GM18520 (cell line): ENCODE results near the gene POU2F1.
A peak's percentile ranks its signal among the peaks of the same experiment; 100 is the strongest.

Experiments used
- ATAC-seq: cut with Tn5 transposase; IDR thresholded peaks from one replicate; pipeline ENCODE4 v1.9.1; 2021; ENCODE audit not compliant: unreplicated experiment

POU2F1 gene

DNA sequence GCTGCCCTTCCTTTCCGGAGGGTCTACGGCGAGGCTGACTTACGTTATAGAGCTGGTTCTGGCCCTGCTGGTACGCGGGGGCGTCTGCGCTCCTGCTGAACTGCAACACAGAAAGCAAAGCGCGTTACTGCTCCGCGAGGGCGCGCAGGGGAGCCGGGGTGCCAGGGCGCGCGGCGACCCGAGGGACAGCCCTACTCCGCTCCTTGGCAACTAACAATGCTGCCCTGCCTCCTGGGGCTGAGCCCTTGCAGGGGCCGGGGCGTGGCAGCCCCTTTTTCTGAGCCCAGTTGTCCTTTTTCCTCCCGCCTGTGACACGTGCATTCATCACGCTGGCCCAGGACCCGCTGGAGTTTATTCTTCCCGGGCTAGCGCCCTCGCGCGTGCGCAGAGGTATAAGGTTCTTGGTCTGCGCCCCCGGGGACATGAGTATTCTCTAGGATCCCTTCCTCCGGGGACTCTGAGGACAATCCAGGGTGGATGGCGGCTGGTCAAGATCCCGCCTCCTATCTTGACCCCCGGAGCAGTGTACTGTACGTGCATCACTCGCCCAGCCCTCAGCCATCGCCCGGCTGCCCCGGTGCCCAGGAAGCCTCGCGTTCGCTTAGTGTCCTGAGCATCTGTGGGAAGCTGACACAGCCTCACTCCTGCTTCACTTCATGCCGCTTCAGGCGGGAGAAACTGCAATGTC lies 218.8 kb downstream of the POU2F1 start:
- no peak for ATAC-seq

DNA sequence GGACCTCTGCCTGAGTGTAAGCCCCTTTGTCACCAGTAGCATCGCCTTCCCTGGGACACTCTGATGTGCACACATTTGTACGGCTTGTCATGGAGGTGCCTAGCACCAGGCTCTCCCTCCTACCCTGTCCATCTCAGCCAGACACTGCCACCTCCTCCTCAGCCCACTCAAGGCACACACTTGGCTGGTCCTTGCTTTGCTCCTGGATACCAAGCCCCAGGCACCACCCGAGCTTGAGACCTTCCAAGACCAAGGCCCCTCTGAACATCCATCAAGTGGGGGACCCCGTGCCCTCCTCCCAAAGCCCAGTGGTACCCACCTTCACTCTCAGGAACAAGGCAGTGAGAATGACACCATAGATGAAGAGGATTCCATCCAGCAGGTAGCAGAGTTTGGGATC lies 219.7 kb downstream of the POU2F1 start:
- ATAC-seq = no peak

DNA sequence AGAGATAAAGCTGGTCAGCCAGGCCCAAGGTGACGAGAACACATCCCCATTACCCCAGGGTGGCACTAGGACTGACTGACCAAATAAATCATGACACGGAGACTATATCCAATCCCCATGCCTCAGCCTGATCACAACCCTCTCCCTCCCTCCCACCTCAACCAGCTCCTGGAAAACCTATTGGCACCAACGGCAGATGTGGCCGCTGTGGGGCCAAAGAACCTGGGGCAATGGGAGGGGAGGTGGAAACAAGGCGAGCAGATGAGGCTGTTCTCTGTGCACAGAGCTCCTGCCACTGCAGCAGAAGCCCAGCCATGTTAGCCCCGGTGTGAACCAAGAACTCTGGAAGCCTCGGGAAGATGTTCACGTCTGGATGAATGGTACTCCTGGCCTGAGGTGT lies 220.1 kb downstream of the POU2F1 start:
- no peak for ATAC-seq

DNA sequence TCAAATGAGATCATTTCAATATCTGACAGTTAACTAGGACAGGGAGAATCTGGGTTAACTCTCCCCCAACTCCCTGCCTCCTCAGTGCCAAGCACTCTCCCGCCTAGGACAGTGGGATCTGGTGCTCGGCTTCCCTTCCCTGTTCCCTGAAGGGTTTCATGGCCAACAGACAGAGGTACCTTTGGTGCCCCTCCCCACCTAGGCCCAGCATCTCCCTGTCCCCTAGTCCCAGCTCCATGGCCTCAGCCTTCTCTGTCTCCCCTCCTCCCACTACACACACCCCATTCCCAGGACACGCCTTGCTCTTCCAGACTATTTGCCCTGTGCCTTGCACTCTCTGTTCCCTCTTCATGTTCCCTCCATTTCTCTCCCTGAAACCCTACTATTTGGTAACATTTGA lies 220.5 kb downstream of the POU2F1 start:
- no peak for ATAC-seq

DNA sequence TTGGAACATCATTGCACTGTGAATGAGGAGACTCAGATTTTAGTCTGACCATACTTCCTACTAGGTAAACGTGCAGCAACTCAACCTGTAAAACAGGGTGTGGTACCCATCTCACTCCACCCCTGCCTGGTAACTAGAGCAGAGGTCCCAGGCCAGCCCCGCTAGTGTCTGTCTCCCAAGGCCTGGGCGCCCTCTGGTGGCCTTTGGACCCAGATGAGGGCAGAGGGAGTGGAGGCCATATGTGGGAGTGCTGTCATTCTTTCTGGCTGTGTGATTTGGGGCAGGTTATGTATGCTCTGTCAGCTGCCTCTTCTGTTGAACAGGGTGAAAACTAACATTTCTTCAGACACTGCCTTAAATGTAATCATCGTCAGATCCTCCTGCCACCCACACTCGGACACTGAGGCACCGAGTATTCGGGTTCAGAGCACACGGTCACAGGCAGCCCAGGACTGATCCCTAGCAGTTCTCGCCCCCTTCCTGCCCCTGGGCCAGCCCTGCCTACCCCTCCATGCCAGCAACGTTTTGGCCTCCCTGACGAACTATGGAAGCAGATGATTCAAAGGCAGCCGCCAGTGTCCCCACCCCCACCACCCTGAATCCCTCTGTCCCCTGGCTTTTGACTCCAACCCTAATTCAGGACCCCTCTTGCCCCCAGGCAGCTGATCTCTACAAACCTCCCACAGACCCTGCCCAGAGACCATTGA lies 221.6 kb downstream of the POU2F1 start:
- ATAC-seq = peak; percentile 76

DNA sequence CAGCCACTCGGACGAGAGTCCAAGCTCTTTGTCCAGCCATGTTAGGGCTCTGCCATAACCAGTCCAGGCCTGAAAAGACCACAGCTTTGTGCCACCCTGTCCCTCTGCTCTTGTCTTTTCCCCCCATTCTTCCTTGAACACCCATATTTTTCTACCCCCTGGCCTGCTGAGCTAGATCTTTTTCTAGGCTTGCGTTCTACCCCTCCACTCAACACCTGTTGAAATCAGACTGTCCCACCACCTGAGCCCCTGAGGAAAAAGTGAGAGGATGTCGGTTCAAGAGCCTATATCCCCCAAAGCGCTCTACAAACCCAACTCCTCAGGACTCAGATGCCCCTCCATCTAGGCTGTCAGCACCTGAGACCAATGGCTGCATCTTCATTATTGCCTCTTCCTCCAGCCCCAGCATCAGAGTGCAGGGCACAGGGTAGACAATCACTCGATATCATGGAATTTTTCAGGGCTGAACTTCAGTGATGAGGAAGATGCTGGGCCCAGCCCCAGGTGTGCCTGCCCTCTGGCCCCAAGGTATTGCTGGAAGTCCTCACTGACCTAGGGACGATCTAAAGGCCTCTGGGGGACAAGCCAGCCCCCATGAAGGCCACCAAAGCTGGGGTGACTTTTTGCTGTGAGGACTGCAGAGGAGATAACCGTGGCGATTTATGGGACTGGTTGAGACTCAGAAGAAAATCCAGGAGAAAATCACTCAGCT lies 222.3 kb downstream of the POU2F1 start:
- no peak for ATAC-seq

DNA sequence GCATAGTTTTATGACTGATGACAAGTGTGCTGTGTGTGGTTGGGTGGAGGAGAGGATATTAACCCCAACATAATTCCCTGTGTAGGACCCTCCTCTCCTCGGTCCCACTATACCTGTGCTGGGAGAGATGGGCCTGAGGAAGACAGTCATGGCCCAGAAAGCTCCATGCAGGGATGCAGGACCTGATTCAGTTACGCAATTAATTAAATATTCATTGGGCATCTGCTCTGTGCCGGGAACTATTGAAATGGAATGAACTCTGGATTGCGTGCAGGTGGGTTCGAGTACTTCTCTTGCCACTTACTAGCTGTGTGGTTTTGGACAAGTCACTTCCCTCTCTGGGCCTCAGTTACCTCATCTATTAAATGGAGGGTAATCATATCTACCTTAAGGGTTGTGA lies 223.1 kb downstream of the POU2F1 start:
- ATAC-seq = no peak

DNA sequence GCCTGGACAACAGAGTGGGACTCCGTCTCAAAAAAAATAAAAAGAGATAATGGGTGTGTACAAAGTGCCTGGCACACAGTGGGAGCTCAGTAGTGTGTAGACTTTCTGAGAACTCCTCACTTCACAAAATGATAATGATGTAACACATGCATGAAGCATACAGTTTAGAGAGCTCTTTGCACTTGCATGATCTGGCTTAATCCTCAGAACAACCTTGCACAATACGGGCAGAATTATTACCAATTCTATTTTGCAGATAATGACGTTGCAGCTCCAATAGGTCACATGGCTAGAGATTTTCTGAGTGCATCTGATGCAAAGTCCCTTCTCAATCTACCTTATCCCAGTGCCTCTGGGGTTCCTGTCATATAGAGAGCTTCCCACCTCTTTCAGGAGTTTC lies 226.3 kb downstream of the POU2F1 start:
- ATAC-seq = no peak

DNA sequence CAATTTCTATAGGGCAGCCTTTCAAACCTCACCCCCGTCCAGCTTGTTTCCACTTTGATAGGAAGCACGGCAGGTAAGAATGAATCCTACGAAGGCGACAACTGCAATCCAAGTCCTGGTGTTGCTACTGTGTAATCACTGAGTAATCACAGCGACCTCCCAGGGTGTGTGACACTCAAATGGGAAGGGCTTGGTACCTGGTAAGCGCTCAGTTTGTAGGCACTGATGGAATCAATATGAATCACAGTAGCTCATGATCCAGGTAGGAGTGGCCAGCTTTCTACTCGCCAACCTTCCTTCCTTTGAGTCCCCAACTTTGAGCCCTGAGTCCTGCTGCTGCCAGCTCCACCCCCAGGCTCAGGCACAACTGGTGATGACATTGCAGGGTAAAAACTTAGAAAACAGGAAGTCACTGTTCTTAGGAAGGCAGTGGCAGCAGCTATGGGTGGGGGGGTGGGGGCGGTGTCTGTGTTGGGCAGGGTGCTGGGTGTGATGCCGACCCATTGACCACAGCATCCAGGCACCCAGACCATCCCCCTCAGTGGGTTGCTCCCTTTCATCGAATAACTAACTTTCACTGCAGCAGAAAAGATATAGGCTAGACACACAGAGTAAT lies 226.9 kb downstream of the POU2F1 start:
- ATAC-seq = no peak

DNA sequence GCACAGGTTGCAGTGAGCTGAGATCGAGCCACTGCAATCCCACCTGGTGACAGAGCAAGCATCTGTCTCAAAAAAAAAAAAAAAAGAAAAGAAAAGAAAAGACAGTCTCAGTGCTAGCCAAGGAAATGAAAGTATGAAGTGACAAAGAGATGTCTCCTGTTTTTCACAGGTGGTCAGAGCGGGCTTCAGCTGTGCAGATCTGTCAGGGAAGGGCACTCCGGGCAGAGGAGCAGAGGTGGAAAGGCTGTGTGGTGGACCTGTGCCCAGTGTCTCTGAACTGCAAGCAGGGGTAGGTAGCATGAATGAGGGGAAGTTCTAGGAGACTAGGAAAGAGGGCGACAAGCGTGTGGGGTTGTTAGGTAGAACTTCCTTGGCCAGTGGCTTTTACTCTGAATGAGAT lies 230.2 kb downstream of the POU2F1 start:
- no peak for ATAC-seq

DNA sequence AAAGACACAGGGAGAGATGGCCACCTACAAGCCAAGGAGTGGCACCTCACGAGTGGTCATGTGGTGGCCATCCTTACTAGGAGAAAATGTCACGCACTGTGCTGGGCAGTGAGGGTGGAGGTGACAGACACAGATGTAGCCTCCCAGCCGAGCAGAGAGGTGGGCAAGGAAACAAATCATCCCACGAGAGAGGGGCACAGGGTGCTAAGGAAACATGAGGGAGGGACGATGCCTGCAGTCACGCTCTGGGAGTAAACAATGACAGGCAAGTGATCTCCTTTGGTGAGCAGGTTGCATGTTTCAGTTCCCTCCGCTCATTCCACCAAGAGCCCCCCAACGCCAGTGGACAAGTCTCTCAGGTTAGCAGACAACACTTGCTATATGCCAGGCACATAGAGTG lies 231.8 kb downstream of the POU2F1 start:
- no peak for ATAC-seq

DNA sequence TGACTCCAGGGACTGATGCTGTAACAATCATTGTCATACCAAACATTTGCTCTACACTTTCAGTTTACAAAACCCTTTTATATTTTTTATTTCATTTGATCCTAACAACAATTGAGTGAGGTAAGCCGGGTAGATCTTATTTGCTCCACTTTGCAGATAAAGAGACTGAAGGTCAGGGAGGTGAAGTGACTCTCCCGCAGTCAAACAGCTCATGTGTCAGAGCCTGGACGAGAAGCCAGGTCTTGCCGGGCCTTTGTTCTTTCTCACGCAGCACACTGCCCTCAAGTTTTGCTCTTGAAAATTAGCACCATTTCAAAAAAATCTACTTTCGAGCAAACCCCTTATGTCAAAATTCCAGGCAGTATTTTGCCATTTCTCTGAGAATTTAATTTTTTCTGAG lies 232.4 kb downstream of the POU2F1 start:
- ATAC-seq = no peak

DNA sequence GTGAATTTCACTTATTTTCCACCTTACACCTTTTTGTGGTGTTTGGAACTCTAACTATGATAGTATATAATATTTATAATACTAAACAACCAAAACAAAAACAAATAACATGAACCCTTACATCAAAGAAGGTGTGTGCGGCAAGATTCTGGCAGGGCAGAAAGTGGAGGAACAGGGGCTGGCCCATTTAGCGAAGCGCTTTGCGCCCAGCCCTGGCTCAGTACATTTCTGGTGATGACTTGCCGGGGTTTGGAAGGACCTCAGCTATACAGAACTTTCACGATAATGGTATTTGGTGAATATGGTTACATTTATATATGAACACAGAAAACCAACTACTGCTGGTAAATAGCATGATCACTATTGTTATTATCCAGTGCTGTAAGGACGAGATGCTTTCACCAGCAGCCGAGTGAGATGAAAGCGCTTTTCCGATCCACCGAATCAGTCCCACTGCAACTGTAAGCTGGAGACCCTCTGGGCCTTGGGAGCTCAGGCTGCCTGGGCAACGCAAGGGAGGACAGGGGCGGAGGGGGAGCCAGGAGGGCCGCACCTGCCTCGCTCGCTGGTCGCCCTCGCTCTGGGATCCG lies 233.7 kb downstream of the POU2F1 start:
- no peak for ATAC-seq

DNA sequence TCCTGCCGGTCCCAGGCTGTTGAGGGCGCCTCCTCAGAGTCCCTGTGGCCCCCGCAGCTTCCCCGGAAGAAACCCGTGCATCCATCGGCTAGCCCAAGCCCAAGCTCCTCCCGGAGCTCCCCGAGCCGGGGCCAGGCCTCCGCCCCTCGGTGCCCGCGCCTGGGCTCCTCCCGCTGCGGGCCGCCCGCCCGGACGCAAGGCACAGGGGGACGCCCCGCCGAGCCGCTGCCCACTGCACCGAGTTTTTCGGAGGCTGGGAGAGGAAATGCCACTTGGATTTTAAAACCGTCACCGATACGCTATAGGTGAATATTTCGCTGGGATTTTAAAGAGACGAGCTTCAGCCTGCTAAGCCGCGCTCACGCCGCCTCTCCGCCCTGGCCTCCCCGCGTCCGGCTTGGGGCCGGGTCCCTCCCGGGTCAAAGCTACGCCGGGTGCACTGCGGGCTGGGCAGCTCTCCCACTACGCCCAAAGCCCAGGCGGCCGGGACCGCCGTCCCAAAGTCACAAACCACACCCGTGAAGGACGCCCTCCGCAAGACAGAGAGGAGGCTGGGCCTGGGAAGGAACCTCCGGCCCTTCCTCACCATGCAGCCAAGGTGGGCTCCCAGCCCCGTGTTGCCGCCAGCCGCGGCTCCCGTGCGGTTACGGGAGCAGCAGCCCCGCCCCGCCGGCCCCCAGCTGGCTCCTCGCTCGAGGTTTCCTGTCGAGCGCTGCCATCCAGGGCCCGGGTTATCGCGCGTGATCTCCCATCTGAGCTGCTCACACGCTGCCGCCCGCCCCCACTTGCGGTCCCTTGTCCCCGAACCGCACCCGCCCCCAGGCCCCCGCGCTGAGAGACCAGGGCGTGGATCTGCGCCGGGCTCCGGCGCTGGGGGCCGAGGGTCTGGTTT lies 234.5 kb downstream of the POU2F1 start:
- ATAC-seq = no peak

DNA sequence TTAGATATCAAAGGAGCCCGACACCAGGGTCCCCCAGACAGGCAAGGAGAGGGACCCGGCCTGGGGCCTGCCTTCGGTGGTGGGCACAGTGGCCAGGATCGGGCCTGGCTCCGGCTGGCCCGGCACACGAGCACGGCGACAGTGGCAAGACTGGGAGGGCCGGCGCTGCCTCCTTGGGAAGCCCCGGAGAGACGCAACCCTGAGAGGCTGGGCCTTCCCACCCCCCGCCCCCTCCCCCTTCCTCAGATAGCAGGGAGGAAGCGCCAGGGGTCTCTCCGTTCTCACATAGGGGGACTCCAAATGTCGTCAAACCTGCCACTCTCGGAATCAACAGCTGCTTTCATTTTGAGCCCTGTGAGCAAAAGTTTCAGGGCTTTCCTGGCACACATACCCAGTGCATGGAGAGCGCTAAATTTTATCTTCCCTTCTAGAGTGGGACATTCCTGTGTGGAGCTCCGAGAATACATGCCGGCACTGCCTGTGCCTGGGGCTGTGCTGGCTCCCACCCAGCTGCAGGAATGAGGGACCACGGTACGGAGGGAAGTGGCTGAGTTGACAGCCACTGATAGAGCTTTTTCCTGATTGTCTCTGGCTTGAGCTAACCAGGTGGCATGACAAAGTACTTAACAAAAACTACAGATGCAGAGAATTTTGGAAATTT lies 235.2 kb downstream of the POU2F1 start:
- ATAC-seq = no peak

DNA sequence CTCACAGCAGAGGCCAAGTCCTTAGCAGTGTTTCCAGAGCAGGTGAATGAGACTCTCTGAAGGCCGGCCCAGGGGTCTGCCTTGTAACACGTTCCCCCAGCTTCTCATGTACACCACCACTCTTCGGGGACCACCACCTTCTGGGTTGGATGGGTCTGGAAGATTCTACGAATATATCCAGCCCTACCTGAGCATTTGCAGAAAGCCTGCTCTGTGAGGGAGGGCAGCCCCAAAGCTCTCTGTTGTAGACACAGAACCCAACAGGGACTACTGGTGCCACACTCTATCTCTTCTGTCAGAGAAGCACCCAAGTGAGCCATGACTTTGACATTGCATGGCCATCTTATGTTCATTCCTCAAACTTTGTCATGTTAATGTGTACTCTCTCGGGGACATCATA lies 235.8 kb downstream of the POU2F1 start:
- ATAC-seq = no peak

DNA sequence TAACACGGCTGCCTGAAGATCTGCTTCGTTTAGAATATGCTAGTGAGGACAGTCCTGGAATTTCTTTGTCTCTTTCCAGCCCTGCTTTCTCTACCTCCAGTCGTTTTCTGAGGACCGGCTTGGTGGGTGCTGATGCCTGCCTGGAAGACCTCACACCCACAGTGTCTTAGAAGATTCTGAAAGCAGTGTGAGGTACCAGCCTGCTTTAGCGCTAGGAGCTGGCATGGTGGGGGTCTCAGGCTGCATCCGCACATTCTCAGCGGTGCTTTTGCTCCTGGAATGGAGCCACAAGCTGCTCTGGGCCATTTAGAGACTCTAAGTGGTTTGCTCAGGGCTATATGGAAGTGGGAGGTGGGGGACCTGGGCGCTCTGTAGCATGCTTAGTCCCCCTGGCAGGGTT lies 236.2 kb downstream of the POU2F1 start:
- no peak for ATAC-seq

DNA sequence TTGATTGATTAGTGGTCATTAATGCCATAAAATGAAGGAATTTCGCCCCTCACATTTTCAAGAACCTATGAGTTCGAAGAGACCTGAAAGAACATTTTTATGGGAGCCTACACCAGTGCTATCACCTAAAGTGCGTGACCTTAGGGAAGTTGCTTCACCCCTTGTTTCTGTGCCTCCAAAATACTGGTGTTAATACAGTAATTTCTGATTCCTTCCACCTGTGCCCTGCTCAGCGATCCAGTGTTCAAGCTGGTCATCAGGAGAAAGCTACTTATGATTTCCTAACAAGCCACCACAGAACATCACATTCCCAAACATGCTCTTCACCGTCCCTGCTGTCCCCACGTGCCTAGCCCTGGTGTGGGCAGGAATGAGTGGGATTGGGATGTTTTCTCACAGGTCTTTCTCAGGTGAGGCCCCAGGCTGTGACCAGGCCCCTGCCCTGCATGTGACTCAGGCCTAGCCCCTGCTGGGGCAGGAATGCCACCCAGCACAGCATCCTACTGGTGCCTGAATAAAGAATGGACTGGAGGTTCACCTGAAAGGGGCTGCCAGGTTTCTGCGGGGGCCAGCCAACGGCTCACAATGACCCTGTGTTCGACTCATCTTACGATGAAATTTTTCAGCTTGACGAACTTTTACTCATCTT lies 237.4 kb downstream of the POU2F1 start:
- ATAC-seq = no peak

DNA sequence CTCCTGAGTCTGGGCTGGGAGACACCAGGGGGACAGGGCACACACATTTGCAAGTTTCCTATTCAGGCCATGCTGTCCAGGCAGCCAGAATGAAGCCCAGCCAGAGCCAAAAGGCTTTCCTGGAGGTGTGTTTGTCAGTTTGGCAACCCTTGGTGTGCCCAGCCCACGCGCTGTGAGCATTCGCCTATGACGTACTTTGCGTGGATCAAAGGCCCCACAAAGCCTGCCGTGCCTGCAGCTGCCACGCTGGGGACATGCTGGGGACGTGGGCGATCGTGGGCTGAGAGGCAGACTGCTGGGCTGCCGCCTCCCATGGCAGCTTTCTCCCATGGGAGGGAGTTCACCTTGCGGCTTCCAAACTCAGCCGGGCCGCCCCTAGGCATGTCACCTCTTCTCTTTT lies 240.2 kb downstream of the POU2F1 start:
- ATAC-seq = no peak
